Umbilical cord (tissue), 2 donors: ENCODE measurements around the gene TWIST2. TPM values are rescaled to one million over a fixed set of nuclear protein-coding genes. Genes with fewer than 3 reads are reported as not detected.

Experiments used
- DNase-seq: peaks from one replicate; pipeline ENCODE4 v3.0.0-alpha.2; 2015; ENCODE audit warnings: low spot score
- total RNA-seq: library from RNA; depleted of rRNA; stranded (reverse); fragments of >200 nt; gene quantifications from one replicate; pipeline ENCODE4 v1.2.3, GENCODE V29; 2014; ENCODE audit warnings: low replicate concordance; ENCODE audit not compliant: insufficient read depth

Gene TWIST2
- total RNA-seq, 1 donor from 2014 or later, result 32.0 TPM

DNA sequence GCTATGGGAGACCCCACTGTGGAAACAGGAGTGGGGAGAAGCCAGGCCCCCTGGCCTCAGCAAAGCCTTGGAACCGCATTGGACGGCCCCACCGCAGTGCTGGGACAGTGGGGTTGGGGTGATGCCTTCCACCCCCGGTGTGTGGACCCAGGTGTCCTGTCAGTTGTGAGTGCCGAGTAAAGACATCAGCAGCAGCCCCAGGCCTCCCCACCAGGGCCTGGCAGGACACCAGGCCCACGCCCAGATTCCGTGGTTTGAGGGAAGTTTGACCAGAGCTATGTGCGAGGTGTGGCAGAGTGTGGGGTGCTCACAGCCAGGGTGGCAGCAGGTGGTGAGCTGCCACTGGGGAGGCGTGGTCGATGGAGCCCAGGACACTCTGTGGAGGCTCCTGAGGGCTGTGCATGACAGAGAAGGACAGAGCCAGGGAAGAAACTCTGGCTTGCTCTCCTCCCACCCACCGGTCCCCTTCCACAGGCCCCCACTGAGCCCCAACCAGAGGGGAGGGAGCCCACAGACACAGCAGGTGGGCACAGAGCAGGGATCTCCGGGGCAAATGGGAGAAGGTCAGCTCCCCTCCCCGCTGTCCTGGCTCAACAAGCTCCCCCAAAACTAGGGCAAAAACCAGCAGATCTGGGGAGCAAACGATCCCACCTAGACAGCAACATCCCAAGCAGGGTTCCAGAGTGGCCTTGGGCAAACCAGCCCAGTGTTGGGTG lies 69.1 kb downstream of the TWIST2 start:
- no peak for DNase-seq

GRCh38 chr2:238919307-238919706 lies 71.4 kb downstream of the TWIST2 start:
- no peak for DNase-seq

GRCh38 chr2:238920053-238920452 lies 72.2 kb downstream of the TWIST2 start:
- no peak for DNase-seq

GRCh38 chr2:238920601-238921001 lies 72.7 kb downstream of the TWIST2 start:
- no peak for DNase-seq

- DNase-seq, result no peak
Observed at GRCh38 chr2:238921259-238921658, 73.4 kb downstream of the TWIST2 start.

- no peak for DNase-seq
Observed at GRCh38 chr2:238921681-238922319, 73.9 kb downstream of the TWIST2 start.

DNA sequence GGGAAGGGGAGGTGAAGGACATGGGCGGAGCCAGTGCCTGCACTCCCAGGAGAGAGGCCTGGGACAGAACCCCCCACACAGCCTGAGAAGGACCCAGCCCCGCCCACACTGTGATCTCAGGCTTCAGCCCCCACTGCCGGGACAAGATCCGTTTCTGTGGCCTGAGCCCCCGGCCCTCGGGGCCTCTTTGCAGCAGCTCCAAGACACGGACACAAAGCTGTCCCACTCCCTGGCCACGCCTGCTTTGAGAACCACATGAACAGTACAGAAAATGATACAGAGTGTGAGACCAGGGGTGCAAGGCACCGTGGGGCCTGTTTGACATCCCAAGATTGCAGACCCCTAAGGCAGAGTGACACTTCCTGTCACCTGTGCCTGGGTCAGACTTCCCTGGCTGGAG lies 74.5 kb downstream of the TWIST2 start:
- no peak for DNase-seq

DNA sequence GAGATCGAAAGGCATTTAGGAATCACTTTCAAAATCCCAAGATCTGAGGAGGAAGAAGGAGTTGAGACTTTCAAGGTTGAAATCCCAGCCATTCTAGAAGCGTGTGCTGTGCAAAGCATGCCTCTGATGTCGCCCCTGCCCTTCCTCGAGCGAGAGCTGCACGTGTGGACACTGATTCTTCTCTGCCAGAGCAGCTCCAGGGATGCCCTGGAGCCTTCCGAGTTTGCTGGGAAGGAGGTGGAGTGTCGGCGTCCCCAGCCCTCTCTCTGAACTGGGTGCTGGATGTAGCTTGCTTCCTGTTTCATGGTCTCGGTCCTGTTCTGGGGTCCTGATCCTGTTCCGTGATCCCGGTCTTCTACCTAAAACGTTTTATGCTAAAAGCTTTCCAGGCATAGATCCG lies 76.1 kb downstream of the TWIST2 start:
- DNase-seq, result no peak

DNA sequence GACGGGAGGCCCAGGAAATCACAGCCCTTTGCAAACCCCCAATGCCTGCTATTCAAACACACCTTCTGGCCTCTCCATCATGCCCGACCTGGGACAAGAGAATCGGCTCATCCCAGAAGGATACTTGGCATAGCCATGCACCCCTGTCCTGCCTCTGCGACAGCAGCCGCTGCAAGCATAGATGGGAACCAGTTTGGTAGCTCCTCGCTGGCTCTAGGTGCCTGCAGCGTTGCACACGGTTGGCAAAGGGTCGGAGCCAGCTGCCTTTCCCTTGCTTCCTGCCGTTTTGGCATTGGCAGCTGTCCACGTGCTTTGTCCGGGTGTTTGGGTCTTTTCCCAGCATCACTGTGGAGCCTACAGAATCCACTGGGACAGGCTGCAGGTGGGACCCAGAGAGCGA lies 76.9 kb downstream of the TWIST2 start:
- DNase-seq, result no peak

DNA sequence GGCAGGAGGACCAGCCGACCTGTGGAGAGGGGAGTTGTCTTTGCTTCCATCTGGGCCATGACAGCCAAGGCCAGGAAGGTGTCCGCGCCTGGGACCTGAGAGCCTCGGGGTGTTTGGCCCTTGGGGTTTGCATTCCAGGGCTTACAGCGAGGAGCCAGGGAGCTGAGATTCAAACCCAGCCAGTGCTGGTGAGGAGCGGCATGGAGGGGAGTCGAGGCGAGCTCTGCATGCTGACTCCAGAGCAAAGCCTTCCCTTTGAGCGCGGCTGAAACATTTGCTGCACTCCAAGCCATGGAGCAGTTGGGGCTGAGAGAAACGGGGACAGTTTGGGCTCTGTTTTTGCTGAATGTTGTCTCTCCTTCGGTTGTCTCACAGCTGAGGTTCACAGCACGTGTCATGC lies 77.4 kb downstream of the TWIST2 start:
- no peak for DNase-seq

DNA sequence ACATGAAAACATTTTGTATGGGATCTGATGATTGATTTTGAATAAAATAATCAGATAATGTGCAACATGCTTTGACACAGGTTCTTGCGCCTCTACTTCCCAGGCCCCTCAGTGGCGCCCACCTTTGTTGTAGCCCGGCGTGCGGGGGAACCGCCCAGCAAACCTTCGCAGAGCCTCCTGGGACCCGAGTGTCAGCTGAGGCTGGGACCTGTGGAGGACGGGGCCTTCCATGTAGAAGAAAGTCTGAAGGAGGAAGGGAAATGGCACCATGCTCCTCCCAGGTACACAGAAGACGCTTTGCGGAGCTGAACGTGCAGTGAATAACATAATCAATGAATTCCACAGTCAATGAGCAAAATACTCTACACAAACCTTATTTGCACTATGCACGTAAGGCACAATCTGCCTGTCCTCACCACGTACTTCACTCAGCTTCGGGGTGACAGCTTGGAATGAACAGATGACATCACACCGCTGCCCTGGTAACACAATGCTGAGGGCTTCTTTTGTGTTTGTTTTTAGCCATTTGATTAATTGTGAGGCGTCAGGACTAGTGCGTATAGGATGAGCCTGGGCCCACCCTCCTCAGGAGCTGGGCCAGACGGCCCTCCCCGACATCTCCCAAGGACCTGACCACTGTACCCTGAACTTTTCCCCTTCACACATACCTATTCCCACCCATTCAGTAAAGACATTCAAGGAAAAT lies 78.1 kb downstream of the TWIST2 start:
- DNase-seq, result no peak

DNA sequence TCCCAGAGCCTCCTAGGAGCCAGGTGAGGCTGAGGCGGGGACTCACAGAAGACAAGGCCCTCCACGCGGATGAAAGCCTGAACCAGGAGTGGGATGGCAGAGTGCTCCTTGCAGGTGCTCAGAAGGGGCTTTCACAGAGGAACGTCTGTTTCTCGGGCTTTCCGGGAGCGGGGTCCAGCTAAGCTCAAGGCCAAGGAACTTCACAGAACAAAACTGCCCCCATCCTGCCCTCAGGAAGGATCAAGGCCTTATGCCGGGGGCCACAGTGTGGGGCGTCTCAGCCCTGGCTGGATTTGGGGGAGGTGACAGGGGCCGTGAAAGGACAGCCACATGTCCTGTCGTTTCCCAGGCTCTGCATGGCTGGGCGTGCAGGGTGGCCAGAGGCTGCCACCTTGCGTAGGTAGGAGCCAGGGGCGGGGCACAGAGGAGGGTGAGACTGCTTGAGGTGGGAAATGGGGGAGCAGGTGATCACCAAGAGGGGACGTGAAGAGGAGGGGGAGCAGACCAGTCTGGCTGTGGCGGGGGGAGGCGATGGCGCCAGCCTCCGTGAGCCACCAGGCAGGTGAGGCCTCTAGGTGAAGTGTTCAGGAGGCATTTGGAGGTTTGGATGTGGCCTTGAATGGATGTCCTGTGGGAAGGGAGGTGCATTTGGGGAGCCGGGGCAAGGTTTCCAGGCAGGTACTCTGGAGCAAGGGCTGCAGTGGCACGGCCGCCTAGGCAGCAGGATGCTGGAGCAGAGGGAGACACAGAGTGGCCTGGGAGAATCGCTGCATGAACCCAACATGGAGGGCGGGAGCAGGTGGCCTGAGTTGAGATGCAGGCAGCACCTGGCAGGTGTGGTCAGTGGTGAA lies 79.1 kb downstream of the TWIST2 start:
- DNase-seq, result no peak

GRCh38 chr2:238927746-238928519 lies 80.0 kb downstream of the TWIST2 start:
- DNase-seq, result no peak

- DNase-seq, result no peak
Observed at GRCh38 chr2:238928520-238929241, 80.8 kb downstream of the TWIST2 start.

DNA sequence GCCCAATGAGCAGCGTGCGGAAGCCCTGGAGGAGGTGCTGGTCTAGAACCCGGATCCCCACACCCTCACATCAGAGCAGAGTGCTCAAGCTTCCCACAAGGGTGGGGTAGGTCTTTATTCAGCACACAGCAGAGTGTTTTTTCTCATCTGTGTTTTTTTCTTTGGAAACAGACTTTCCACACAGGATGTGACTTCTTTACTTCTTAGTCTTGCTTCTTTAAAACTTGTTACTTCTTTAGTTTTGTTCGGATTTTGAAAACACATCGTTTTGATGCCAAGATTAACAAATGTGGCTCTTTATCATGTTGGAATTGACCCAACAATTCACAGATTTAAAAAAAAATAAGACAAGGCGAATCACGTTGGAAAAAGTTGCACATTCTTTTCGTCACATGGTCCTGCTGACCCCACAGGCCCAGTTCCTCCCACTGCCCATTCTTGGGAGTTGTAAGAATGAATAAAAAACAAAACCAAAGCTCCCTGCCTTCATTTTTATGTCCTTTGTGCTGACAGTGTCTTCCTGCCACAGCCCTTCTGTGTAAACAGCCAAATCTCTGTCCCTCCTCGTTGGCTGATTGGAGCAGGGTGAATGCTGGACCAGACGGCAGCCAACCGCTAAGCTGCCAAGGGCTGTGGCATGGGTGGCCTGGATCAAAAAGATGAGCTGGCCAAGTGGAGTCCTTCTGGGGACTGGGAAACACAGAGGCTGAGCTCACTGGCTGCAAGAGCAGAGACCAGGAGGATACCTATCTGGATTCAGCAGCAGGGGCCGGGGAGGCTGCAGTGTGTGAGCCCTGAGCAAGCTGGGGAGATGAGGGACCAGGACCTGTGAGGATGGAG lies 81.6 kb downstream of the TWIST2 start:
- peak; percentile 59 for DNase-seq

DNA sequence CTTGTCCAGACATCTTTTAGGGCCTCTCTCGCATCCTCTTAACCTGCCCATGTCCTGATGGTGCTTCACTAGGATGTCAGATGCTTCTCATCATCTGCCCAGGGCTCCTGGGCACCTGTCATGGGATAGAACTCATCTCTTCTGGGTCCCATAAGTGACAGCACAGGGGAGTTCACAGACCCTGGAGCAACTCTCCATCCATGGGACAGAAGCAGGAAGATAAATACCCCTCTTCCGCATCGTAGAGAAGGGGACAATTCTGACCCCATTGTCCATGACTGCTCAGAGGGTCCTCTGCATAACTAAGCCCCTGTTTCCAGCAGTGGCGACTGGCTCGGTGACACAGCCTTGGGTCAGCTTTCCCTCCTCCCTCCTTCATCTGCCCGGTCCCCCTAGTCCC lies 82.3 kb downstream of the TWIST2 start:
- no peak for DNase-seq

DNA sequence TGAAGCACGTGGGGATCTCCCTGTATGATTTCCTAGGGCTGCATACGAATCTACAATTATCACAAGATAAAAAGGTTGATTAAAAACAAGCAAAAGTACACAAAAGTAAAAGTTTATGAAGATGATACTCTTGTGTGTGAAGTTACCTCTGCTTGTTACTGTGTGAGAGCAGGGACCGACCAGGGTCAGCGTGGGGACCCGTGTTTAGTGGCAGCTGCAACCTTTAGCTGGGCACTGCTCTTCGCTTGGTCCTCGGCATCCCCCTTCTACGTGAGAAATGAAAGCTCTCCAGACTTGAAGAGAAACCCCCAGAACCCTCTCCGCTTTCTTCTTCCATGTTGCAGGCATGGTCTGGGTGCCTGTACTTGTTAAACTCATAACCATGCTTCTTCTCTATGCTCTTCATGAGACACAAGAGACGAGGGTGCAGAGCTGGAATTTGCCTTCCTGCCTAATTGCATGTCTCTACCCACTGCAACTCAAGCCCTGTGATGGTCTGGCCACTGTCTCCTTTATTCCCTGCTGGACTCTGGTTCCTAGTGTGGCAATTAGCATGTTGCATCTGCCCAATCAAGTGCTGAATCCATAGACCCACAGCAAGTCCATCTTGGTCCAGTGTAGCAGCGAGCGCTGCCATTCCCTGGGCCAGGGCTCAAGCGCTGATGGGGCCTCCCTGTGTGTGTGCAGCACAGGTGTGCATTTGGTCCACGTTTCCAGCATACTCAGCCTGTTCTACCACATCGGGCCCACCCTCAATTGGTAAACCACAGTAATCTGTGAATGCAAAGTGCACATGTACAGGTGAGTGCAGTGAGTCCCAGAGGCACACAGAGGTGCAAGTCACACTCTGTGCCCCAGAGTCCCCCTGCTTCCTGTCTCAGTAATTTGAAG lies 88.5 kb downstream of the TWIST2 start:
- no peak for DNase-seq

- no peak for DNase-seq
Observed at GRCh38 chr2:238938003-238938400, 90.1 kb downstream of the TWIST2 start.
